Subcutaneous abdominal adipose tissue (tissue), 5 donors: ENCODE results near the gene BMP7.

Experiments
- H3K27ac ChIP-seq: one replicate; pipeline ENCODE4 v1.7.0; 2013; ENCODE audit warnings: low read depth, mild to moderate bottlenecking, inconsistent platforms, low read length, moderate library complexity
- H3K27me3 ChIP-seq, 5 donors: one replicate each; pipeline ENCODE4 v1.7.0; 2013; ENCODE audit warnings: low read length in 5 of 5, inconsistent platforms in 1 of 5; ENCODE audit not compliant: control insufficient read depth in 5 of 5, insufficient read depth in 4 of 5
- H3K36me3 ChIP-seq, 5 donors: one replicate each; pipeline ENCODE4 v1.7.0; 2013; ENCODE audit warnings: low read length in 5 of 5; ENCODE audit not compliant: control insufficient read depth in 5 of 5, insufficient read depth in 5 of 5
- H3K4me1 ChIP-seq, 5 donors: one replicate each; pipeline ENCODE4 v1.7.0; 2013; ENCODE audit warnings: low read length in 5 of 5, mild to moderate bottlenecking in 3 of 5, moderate library complexity in 1 of 5; ENCODE audit not compliant: control insufficient read depth in 5 of 5, insufficient read depth in 5 of 5
- H3K4me3 ChIP-seq, 5 donors: one replicate each; pipeline ENCODE4 v1.7.0; 2013; ENCODE audit warnings: low read length in 5 of 5, low read depth in 1 of 5
- H3K9ac ChIP-seq, 5 donors: one replicate each; pipeline ENCODE4 v1.7.0; 2013; ENCODE audit warnings: low read length in 5 of 5, mild to moderate bottlenecking in 4 of 5, moderate library complexity in 3 of 5
- H3K9me3 ChIP-seq, 5 donors: one replicate each; pipeline ENCODE4 v1.7.0; 2013; ENCODE audit warnings: low read length in 5 of 5; ENCODE audit not compliant: control insufficient read depth in 5 of 5
- donor health status: healthy.
- donor health status: healthy.
- donor health status: healthy.
- donor health status: healthy.
- donor health status: healthy.

The BMP7 gene

DNA sequence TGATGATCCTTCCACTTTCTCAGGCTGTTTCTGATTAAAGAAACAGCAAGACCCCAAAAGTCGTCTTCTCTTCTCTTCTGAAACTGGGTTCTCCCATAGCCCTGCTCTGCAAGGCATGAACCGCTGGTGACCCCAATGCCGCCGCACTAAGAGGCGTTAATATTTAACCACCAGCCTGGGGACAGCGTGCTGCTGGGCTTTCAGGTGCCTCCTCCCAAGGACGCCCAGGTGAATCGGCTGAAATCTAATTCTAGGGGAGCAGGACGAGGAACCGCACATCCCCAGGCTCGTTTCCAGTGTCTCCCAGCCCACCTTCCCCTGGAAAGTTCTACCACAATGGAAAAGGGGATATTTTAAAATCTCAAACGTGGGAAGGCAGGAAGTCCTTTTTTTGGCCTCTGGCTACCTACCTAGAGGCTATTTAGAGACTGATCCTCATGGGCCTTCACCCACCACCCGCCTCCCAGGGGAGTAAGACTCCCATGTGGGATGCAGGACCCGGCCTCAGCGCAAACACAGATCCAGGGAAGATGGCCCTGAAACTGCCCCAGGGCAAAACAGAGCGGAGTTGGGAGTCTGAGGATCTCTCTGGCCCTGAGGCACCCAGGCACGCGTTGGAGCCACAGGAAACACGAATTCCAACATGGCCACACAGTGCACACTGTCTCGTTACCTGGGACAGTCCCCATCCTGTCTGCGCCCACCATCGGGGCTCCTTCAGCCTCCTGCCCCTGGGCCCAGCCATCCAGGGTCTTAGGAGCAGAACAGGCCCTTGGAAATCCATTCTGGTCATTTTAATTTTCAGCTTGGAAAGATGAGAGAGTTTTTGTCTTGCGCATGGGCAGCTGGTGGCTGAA lies 56.2 kb downstream of the BMP7 start:
- Histone ChIP-seq H3K27ac (no peak overlapping the region), H3K9me3 (peaks cover 0 to 10% (median 7%) of the 10 kb centered on the region in 5 donors), H3K27me3 (peaks cover 0 to 17% (median 6%) of the 10 kb centered on the region in 5 donors), H3K4me3 (no peak overlapping the region), H3K9ac (no peak overlapping the region), H3K36me3 (no peaks in the 10 kb centered on the region), H3K4me1 (peaks cover 0 to 13% (median 8%) of the 10 kb centered on the region in 5 donors)

GRCh38 chr20:57209413-57209812 lies 57.0 kb downstream of the BMP7 start:
- Histone ChIP-seq H3K27me3 (peaks cover 0 to 17% (median 9%) of the 10 kb centered on the region in 5 donors), H3K27ac (no peak overlapping the region)

GRCh38 chr20:57208198-57208597 lies 58.2 kb downstream of the BMP7 start:
- Histone ChIP-seq H3K27ac (no peak overlapping the region), H3K36me3 (no peaks in the 10 kb centered on the region), H3K4me1 (peaks cover 0 to 13% (median 8%) of the 10 kb centered on the region in 5 donors), H3K9ac (no peak overlapping the region), H3K9me3 (peaks cover 0 to 10% (median 7%) of the 10 kb centered on the region in 5 donors), H3K4me3 (no peak overlapping the region), H3K27me3 (peaks cover 0 to 15% (median 12%) of the 10 kb centered on the region in 5 donors)

More at GRCh38 chr20:57209413-57209812, 57.0 kb downstream of the BMP7 start:
- no peak overlapping the region for H3K4me3 ChIP-seq
- H3K9me3 ChIP-seq, result peaks cover 0 to 10% (median 7%) of the 10 kb centered on the region in 5 donors
- peaks cover 0 to 13% (median 8%) of the 10 kb centered on the region in 5 donors for H3K4me1 ChIP-seq
- no peak overlapping the region for H3K9ac ChIP-seq
- no peaks in the 10 kb centered on the region for H3K36me3 ChIP-seq

- H3K4me1 ChIP-seq, result peaks cover 0 to 5% (median 2%) of the 10 kb centered on the region in 5 donors
- H3K27ac ChIP-seq, result no peak overlapping the region
- H3K36me3 ChIP-seq, result no peaks in the 10 kb centered on the region
- no peak overlapping the region for H3K9ac ChIP-seq
- H3K9me3 ChIP-seq, result peaks cover 0 to 10% (median 7%) of the 10 kb centered on the region in 5 donors
- H3K4me3 ChIP-seq, result no peak overlapping the region
- H3K27me3 ChIP-seq, result peaks cover 0 to 19% (median 12%) of the 10 kb centered on the region in 5 donors
Observed at GRCh38 chr20:57207251-57207650, 59.2 kb downstream of the BMP7 start.

DNA sequence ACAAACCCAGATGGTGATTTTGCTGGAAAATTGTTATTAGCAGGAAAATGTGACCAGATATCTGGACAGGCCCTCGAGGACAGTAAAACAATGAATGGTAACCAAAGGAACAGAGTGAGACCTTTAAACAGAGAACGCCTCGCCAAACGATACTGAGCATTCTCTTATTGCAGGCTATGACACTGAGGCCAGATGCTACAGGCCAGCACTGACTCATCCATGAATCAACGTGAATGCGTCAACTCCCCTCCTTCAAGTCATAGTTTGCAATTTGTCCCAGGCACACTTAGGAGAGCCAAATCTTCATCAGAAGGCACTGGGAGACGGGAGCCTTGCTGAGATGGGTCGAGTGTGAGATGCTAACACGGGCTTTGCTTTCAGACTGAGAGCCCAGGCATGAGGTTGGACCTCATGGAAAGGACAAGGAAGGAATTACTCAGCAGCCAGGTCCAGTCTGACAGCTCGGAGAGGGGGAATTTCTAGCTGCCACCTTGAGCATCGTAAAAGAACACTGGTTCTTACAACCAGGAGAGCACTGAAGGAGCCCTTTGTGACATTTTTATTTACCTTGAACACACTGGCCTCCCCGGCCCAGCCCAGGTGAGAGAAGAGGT lies 60.7 kb downstream of the BMP7 start:
- Histone ChIP-seq H3K27me3 (peaks cover 0 to 24% (median 9%) of the 10 kb centered on the region in 5 donors), H3K9me3 (peaks cover 0 to 10% (median 7%) of the 10 kb centered on the region in 5 donors), H3K36me3 (no peaks in the 10 kb centered on the region), H3K9ac (peak overlapping the region in 1 of 5 donors; percentile 19), H3K27ac (peak overlapping the region; percentile 44), H3K4me1 (no peaks in the 10 kb centered on the region), H3K4me3 (no peak overlapping the region)

GRCh38 chr20:57203986-57204385 lies 62.5 kb downstream of the BMP7 start:
- Histone ChIP-seq H3K4me1 (no peaks in the 10 kb centered on the region), H3K36me3 (no peaks in the 10 kb centered on the region), H3K27me3 (peaks cover 4 to 24% (median 16%) of the 10 kb centered on the region in 5 donors)

DNA sequence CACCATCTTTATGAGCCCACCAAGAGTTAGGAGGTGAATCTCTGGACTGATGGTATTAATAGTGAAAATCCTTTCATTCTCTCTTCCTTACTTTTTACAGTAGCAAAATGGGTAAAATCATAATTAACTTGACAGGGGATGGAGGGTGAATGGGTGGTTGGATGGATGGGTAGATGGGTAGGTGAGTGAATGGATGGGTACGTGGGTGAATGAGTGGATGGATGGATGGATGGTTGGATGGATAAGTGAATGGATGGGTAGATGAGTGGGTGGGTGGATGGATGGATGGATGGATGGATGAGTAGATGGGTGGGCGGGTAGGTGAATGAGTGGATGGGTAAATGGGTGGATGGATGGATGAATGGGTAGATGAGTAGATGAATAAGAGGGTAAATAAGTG lies 63.2 kb downstream of the BMP7 start:
- H3K9me3 ChIP-seq, result peaks cover 0 to 10% (median 7%) of the 10 kb centered on the region in 5 donors
- no peaks in the 10 kb centered on the region for H3K36me3 ChIP-seq
- H3K9ac ChIP-seq, result no peak overlapping the region
- H3K27ac ChIP-seq, result no peak overlapping the region
- no peak overlapping the region for H3K4me3 ChIP-seq
- peaks cover 4 to 32% (median 22%) of the 10 kb centered on the region in 5 donors for H3K27me3 ChIP-seq
- H3K4me1 ChIP-seq, result no peaks in the 10 kb centered on the region

More at GRCh38 chr20:57203986-57204385, 62.5 kb downstream of the BMP7 start:
- no peak overlapping the region for H3K4me3 ChIP-seq
- H3K9ac ChIP-seq, result no peak overlapping the region
- H3K27ac ChIP-seq, result no peak overlapping the region
- H3K9me3 ChIP-seq, result peaks cover 0 to 10% (median 7%) of the 10 kb centered on the region in 5 donors

- Histone ChIP-seq H3K4me1 (no peaks in the 10 kb centered on the region), H3K27me3 (peaks cover 4 to 40% (median 29%) of the 10 kb centered on the region in 5 donors), H3K36me3 (no peaks in the 10 kb centered on the region), H3K4me3 (no peak overlapping the region), H3K27ac (no peak overlapping the region), H3K9ac (no peak overlapping the region), H3K9me3 (peaks cover 0 to 8% (median 5%) of the 10 kb centered on the region in 5 donors)
Observed at GRCh38 chr20:57202309-57202708, 64.1 kb downstream of the BMP7 start.

DNA sequence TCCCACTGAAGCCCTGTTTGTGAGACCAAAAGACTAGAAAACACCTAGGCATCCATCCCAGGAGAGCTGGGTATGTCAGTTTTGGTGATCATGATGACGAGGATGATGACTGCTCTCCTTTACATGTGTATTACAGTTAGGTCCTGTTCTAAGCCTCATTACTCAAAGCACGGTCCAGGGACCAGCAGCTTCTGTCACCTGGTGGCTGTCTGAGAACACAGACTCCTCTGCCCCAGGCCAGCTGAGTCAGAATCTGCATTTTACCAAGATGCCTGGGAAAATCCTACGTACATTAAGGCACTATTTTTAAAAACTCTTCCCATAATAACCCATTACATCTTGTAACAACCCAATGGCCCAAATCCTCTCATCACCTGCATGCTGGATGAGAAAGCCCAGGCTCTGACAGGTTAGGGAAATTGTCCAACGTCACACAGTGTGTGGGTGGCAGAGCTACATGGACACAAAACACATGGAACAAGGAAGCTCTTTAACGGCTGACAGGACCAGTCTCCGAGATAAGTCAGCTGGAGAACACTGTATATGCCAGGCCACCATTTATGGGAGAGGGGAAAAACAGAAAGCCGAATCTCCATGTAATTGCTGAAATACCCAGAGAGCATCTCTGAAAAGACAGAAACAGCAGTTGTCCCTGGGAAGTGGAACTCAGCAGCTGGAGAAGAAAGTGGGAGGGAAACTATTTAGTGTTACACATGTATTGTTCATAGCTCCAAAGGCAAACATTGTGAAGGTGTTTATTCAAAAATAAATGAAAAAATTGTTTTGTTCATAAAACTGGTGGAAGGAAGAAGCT lies 65.4 kb downstream of the BMP7 start:
- Histone ChIP-seq H3K27ac (no peak overlapping the region), H3K36me3 (no peaks in the 10 kb centered on the region), H3K9ac (no peak overlapping the region), H3K27me3 (peaks cover 4 to 39% (median 30%) of the 10 kb centered on the region in 5 donors), H3K9me3 (no peaks in the 10 kb centered on the region), H3K4me3 (no peak overlapping the region), H3K4me1 (no peaks in the 10 kb centered on the region)
